Measurements from ENCODE around the gene ERF.

DNA sequence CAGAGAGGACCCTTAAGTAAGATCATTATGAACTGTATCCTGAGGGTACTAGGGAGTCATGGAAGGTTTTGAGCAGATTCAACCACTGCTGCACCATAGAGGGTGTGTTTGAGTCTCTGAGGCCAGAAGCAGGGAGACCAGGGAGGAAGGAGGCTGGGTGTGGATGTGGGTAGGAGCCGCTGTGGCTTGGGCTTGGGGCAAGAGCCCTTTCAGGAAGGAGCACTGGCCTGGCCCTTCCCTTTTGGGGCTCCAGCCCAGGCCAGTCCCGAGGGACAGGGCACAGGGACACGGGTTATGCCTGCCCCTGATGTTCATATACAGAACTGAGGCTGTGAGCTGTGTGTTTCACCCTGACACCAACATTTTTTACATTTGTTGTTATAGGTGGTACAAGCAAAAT, 21.4 kb upstream of the ERF start:
- TF ChIP-seq, protein P1, sequence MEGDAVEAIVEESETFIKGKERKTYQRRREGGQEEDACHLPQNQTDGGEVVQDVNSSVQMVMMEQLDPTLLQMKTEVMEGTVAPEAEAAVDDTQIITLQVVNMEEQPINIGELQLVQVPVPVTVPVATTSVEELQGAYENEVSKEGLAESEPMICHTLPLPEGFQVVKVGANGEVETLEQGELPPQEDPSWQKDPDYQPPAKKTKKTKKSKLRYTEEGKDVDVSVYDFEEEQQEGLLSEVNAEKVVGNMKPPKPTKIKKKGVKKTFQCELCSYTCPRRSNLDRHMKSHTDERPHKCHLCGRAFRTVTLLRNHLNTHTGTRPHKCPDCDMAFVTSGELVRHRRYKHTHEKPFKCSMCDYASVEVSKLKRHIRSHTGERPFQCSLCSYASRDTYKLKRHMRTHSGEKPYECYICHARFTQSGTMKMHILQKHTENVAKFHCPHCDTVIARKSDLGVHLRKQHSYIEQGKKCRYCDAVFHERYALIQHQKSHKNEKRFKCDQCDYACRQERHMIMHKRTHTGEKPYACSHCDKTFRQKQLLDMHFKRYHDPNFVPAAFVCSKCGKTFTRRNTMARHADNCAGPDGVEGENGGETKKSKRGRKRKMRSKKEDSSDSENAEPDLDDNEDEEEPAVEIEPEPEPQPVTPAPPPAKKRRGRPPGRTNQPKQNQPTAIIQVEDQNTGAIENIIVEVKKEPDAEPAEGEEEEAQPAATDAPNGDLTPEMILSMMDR (IDR thresholded peaks at IDR 0.05), result no peak
- no peak for TF ChIP-seq POLR2A (IDR thresholded peaks at IDR 0.05)
